ENCODE results near the gene CRYL1.

DNA sequence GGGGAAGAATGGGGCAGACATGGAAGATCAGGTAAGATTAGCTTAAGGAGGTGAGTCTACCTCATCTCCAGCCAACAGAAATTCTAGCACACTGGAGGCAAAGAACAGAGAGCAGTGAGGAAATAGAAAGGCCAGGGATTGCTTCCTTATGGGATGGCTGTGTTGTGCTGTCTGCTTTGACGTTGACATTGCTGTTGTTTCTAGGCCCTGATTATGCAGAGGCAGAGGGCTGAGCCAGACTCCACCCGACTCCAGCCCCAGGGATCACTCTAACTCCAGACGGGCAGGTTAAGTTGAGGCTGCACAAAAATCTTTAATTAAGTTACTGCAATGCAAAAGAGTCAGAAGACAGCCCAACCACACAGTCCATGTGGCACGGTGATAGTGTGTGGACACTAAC is 24.1 kb downstream of the CRYL1 start:
- no peak for TF ChIP-seq PCBP1 (IDR thresholded peaks at IDR 0.05; ENCODE audit: borderline replicate concordance, low read depth, low read length)
- no peak for TF ChIP-seq EP300 (IDR thresholded peaks at IDR 0.05; ENCODE audit: low read depth in 2 of 2, low read length in 2 of 2)
- no peak for TF ChIP-seq EP300 (CRISPR knock-in tag; IDR thresholded peaks at IDR 0.05; ENCODE audit: borderline replicate concordance)
- TF ChIP-seq NR2F6 (IDR thresholded peaks at IDR 0.05), result no peak
- TF ChIP-seq NR2F6 (CRISPR knock-in tag; IDR thresholded peaks at IDR 0.05), result no peak
- TF ChIP-seq CTCF (CRISPR knock-in tag; IDR thresholded peaks at IDR 0.05), result no peak
- no peak for TF ChIP-seq MAFK (conservative IDR thresholded peaks at IDR 0.05 in 1 of 2, IDR thresholded peaks at IDR 0.05 in 1 of 2; ENCODE audit: low read length in 2 of 2)
- TF ChIP-seq ZBTB33 (CRISPR knock-in tag; IDR thresholded peaks at IDR 0.05), result no peak
- no peak for TF ChIP-seq MTA1 (CRISPR knock-in tag; IDR thresholded peaks at IDR 0.05; ENCODE audit: borderline replicate concordance)
- no peak for TF ChIP-seq FOXA1 (IDR thresholded peaks at IDR 0.05)
- no peak for TF ChIP-seq FOXA1 (CRISPR knock-in tag; IDR thresholded peaks at IDR 0.05)
- no peak for TF ChIP-seq ZNF274 (CRISPR knock-in tag; IDR thresholded peaks at IDR 0.05)

Data from HepG2 (cell line).